Upper lobe of left lung (tissue), 4 donors: ENCODE results near the gene GPR146.

Experiments used
- EP300 ChIP-seq, 4 donors: sonication (generic); formaldehyde crosslinking; IDR thresholded peaks; one replicate each; pipeline ENCODE4 v1.5.1; 2017; ENCODE audit warnings: antibody characterized with exemption in 4 of 4, control low read depth in 2 of 4
- TF ChIP-seq, protein P1 (sequence below), 6 experiments: fragments of 450-650 bp in 4 of 6; fragments of 200-600 bp in 2 of 6; sonication (generic) in 2 of 6; IDR thresholded peaks; one replicate each; pipeline ENCODE4 v1.5.1; 2016 to 2019; ENCODE audit warnings: antibody characterized with exemption in 6 of 6

DNA sequence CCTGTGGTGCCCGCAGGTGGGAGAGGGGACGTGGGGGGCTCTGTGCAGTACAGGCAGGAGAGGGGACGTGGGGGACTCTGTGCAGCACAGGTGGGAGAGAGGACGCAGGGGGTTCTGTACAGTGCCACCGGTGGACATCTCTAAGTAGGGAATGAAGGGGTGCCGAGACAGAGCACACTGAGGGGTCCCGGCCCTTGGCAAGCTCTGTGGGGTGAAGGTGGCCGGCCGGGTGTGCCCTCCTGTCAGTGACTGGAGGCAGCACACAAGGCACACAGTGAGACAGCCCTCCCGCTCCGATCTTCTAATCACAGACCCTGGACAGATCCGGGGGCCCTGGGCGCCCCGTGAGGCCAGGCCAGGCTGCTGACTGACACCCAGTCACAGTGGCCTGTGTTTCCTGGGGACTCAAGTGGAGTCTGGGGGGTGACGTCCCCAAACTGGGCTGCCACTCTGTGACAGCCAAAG lies 11.2 kb downstream of the GPR146 start:
- TF ChIP-seq, protein P1, sequence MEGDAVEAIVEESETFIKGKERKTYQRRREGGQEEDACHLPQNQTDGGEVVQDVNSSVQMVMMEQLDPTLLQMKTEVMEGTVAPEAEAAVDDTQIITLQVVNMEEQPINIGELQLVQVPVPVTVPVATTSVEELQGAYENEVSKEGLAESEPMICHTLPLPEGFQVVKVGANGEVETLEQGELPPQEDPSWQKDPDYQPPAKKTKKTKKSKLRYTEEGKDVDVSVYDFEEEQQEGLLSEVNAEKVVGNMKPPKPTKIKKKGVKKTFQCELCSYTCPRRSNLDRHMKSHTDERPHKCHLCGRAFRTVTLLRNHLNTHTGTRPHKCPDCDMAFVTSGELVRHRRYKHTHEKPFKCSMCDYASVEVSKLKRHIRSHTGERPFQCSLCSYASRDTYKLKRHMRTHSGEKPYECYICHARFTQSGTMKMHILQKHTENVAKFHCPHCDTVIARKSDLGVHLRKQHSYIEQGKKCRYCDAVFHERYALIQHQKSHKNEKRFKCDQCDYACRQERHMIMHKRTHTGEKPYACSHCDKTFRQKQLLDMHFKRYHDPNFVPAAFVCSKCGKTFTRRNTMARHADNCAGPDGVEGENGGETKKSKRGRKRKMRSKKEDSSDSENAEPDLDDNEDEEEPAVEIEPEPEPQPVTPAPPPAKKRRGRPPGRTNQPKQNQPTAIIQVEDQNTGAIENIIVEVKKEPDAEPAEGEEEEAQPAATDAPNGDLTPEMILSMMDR (IDR thresholded peaks at IDR 0.05) = no peak
- no peak for TF ChIP-seq EP300 (IDR thresholded peaks at IDR 0.05)
